ENCODE measurements around the gene PIH1D1.

The PIH1D1 gene

DNA sequence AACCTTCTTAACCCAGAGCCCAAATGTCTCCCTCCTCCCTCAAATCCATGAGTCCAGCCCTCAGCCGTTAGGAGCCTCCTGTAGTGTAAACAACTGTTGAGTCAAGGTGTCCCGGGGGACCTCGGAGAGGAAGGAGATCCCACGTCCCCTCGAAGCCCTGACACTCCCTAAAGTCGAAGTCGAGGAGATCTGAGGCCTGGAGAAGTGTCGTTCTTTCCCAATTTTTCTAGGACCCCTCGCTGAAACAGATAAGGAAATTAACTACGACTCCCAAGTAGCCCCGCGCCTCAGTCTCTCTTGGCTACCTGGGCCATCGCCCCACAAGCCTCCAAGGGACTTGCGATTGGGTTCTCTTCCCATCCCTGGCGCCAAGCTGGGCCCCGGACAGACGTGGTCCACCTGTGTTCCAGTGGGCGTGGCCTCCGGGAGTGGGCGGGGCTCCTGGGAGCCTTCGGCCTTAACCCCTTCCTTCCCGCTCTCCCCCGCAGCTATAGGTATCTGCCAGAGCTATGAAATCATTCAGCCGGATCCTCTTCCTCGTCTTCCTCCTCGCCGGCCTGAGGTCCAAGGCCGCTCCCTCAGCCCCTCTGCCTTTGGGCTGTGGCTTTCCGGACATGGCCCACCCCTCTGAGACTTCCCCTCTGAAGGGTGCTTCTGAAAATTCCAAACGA, 25.6 kb downstream of the PIH1D1 start (continued):
- no peak for TF ChIP-seq ZNF155 (tag by site-specific recombination; IDR thresholded peaks at IDR 0.05)
- TF ChIP-seq ZNF571 (tag by site-specific recombination; IDR thresholded peaks at IDR 0.05), result no peak
- no peak for TF ChIP-seq ZNF596 (tag by site-specific recombination; IDR thresholded peaks at IDR 0.05)
- TF ChIP-seq KLF1 (tag by site-specific recombination; IDR thresholded peaks at IDR 0.05), result no peak
- no peak for TF ChIP-seq ZNF350 (tag by site-specific recombination; IDR thresholded peaks at IDR 0.05)
- TF ChIP-seq, protein P1, sequence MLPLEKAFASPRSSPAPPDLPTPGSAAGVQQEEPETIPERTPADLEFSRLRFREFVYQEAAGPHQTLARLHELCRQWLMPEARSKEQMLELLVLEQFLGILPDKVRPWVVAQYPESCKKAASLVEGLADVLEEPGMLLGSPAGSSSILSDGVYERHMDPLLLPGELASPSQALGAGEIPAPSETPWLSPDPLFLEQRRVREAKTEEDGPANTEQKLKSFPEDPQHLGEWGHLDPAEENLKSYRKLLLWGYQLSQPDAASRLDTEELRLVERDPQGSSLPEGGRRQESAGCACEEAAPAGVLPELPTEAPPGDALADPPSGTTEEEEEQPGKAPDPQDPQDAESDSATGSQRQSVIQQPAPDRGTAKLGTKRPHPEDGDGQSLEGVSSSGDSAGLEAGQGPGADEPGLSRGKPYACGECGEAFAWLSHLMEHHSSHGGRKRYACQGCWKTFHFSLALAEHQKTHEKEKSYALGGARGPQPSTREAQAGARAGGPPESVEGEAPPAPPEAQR (tag by site-specific recombination; IDR thresholded peaks at IDR 0.05), result no peak
- no peak for TF ChIP-seq GLI4 (tag by site-specific recombination; IDR thresholded peaks at IDR 0.05)
- TF ChIP-seq, protein P2, sequence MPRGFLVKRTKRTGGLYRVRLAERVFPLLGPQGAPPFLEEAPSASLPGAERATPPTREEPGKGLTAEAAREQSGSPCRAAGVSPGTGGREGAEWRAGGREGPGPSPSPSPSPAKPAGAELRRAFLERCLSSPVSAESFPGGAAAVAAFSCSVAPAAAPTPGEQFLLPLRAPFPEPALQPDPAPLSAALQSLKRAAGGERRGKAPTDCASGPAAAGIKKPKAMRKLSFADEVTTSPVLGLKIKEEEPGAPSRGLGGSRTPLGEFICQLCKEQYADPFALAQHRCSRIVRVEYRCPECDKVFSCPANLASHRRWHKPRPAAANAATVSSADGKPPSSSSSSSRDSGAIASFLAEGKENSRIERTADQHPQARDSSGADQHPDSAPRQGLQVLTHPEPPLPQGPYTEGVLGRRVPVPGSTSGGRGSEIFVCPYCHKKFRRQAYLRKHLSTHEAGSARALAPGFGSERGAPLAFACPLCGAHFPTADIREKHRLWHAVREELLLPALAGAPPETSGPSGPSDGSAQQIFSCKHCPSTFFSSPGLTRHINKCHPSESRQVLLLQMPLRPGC (tag by site-specific recombination; IDR thresholded peaks at IDR 0.05), result no peak
- no peak for TF ChIP-seq ZNF24 (tag by site-specific recombination; IDR thresholded peaks at IDR 0.05)
- TF ChIP-seq ZNF138 (tag by site-specific recombination; IDR thresholded peaks at IDR 0.05; ENCODE audit: borderline replicate concordance), result no peak
- TF ChIP-seq ZNF366 (tag by site-specific recombination; conservative IDR thresholded peaks at IDR 0.05), result no peak
- no peak for TF ChIP-seq ZNF621 (tag by site-specific recombination; IDR thresholded peaks at IDR 0.05)
- no peak for TF ChIP-seq ZNF239 (tag by site-specific recombination; IDR thresholded peaks at IDR 0.05)
- no peak for TF ChIP-seq PRDM1 (tag by site-specific recombination; IDR thresholded peaks at IDR 0.05)
- no peak for TF ChIP-seq ZNF610 (tag by site-specific recombination; IDR thresholded peaks at IDR 0.05; ENCODE audit: borderline replicate concordance)
- TF ChIP-seq, protein P3, sequence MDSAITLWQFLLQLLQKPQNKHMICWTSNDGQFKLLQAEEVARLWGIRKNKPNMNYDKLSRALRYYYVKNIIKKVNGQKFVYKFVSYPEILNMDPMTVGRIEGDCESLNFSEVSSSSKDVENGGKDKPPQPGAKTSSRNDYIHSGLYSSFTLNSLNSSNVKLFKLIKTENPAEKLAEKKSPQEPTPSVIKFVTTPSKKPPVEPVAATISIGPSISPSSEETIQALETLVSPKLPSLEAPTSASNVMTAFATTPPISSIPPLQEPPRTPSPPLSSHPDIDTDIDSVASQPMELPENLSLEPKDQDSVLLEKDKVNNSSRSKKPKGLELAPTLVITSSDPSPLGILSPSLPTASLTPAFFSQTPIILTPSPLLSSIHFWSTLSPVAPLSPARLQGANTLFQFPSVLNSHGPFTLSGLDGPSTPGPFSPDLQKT (IDR thresholded peaks at IDR 0.05; ENCODE audit: borderline replicate concordance, low read depth, low read length), result no peak
- TF ChIP-seq ZNF510 (tag by site-specific recombination; IDR thresholded peaks at IDR 0.05; ENCODE audit: insufficient replicate concordance), result no peak
- TF ChIP-seq ZNF416 (tag by site-specific recombination; IDR thresholded peaks at IDR 0.05), result no peak
- TF ChIP-seq, protein P4, sequence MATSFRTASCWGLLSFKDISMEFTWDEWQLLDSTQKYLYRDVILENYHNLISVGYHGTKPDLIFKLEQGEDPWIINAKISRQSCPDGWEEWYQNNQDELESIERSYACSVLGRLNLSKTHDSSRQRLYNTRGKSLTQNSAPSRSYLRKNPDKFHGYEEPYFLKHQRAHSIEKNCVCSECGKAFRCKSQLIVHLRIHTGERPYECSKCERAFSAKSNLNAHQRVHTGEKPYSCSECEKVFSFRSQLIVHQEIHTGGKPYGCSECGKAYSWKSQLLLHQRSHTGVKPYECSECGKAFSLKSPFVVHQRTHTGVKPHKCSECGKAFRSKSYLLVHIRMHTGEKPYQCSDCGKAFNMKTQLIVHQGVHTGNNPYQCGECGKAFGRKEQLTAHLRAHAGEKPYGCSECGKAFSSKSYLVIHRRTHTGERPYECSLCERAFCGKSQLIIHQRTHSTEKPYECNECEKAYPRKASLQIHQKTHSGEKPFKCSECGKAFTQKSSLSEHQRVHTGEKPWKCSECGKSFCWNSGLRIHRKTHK (tag by site-specific recombination; IDR thresholded peaks at IDR 0.05), result no peak
- TF ChIP-seq ZNF670 (tag by site-specific recombination; IDR thresholded peaks at IDR 0.05; ENCODE audit: low read depth), result no peak
- TF ChIP-seq ZNF791 (tag by site-specific recombination; IDR thresholded peaks at IDR 0.05), result no peak
- TF ChIP-seq ZNF777 (tag by site-specific recombination; IDR thresholded peaks at IDR 0.05; ENCODE audit: borderline replicate concordance), result no peak
- no peak for TF ChIP-seq ZNF354C (tag by site-specific recombination; IDR thresholded peaks at IDR 0.05; ENCODE audit: borderline replicate concordance, low read depth)
- no peak for TF ChIP-seq ZNF174 (tag by site-specific recombination; IDR thresholded peaks at IDR 0.05)
- no peak for TF ChIP-seq ZNF221 (tag by site-specific recombination; IDR thresholded peaks at IDR 0.05; ENCODE audit: borderline replicate concordance)
- TF ChIP-seq GLI2 (tag by site-specific recombination; IDR thresholded peaks at IDR 0.05; ENCODE audit: borderline replicate concordance, low read depth), result no peak
- no peak for TF ChIP-seq ZNF223 (tag by site-specific recombination; IDR thresholded peaks at IDR 0.05)
- TF ChIP-seq, protein P5, sequence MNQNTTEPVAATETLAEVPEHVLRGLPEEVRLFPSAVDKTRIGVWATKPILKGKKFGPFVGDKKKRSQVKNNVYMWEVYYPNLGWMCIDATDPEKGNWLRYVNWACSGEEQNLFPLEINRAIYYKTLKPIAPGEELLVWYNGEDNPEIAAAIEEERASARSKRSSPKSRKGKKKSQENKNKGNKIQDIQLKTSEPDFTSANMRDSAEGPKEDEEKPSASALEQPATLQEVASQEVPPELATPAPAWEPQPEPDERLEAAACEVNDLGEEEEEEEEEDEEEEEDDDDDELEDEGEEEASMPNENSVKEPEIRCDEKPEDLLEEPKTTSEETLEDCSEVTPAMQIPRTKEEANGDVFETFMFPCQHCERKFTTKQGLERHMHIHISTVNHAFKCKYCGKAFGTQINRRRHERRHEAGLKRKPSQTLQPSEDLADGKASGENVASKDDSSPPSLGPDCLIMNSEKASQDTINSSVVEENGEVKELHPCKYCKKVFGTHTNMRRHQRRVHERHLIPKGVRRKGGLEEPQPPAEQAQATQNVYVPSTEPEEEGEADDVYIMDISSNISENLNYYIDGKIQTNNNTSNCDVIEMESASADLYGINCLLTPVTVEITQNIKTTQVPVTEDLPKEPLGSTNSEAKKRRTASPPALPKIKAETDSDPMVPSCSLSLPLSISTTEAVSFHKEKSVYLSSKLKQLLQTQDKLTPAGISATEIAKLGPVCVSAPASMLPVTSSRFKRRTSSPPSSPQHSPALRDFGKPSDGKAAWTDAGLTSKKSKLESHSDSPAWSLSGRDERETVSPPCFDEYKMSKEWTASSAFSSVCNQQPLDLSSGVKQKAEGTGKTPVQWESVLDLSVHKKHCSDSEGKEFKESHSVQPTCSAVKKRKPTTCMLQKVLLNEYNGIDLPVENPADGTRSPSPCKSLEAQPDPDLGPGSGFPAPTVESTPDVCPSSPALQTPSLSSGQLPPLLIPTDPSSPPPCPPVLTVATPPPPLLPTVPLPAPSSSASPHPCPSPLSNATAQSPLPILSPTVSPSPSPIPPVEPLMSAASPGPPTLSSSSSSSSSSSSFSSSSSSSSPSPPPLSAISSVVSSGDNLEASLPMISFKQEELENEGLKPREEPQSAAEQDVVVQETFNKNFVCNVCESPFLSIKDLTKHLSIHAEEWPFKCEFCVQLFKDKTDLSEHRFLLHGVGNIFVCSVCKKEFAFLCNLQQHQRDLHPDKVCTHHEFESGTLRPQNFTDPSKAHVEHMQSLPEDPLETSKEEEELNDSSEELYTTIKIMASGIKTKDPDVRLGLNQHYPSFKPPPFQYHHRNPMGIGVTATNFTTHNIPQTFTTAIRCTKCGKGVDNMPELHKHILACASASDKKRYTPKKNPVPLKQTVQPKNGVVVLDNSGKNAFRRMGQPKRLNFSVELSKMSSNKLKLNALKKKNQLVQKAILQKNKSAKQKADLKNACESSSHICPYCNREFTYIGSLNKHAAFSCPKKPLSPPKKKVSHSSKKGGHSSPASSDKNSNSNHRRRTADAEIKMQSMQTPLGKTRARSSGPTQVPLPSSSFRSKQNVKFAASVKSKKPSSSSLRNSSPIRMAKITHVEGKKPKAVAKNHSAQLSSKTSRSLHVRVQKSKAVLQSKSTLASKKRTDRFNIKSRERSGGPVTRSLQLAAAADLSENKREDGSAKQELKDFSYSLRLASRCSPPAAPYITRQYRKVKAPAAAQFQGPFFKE (tag by site-specific recombination; IDR thresholded peaks at IDR 0.05; ENCODE audit: borderline replicate concordance), result no peak
- no peak for TF ChIP-seq BCL11A (tag by site-specific recombination; IDR thresholded peaks at IDR 0.05; ENCODE audit: low read depth)
- peak; percentile 50 for TF ChIP-seq ZFHX2 (tag by site-specific recombination; conservative IDR thresholded peaks at IDR 0.05)
